ENCODE results near the gene POR.

DNA sequence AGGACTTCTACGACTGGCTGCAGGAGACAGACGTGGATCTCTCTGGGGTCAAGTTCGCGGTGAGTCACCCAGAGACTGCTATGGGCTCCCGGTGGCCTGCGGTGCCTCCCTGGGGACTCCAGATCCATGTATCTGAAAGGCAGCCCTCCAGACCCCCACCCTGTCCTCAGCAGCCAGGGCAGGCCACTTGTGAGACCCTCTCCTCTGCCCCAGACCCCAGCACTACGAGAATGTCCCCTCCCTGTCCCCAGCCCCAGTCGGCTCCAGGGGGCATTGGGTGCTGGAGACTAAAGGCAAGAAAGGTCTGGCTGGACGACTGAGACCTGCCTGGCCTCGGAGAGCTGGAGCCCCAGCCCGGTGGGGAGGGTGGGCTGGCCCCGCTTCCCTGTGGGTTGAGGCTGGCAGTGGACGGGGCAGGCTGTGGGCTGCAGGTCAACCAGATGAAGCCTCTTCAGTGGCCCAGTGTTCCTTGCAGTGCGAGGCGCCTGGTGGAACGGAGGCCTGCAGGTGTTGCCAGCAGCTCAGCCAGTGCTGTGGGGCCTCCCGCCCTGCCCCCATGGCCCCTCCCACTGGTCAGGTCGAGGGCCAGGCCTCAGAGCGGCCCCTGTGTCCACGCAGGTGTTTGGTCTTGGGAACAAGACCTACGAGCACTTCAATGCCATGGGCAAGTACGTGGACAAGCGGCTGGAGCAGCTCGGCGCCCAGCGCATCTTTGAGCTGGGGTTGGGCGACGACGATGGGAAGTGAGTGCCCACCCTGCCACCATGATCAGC, 65.7 kb downstream of the POR start:
- TF ChIP-seq, protein P1, sequence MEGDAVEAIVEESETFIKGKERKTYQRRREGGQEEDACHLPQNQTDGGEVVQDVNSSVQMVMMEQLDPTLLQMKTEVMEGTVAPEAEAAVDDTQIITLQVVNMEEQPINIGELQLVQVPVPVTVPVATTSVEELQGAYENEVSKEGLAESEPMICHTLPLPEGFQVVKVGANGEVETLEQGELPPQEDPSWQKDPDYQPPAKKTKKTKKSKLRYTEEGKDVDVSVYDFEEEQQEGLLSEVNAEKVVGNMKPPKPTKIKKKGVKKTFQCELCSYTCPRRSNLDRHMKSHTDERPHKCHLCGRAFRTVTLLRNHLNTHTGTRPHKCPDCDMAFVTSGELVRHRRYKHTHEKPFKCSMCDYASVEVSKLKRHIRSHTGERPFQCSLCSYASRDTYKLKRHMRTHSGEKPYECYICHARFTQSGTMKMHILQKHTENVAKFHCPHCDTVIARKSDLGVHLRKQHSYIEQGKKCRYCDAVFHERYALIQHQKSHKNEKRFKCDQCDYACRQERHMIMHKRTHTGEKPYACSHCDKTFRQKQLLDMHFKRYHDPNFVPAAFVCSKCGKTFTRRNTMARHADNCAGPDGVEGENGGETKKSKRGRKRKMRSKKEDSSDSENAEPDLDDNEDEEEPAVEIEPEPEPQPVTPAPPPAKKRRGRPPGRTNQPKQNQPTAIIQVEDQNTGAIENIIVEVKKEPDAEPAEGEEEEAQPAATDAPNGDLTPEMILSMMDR (IDR thresholded peaks at IDR 0.05) = no peak
- no peak for TF ChIP-seq POLR2A (IDR thresholded peaks at IDR 0.05)

All from heart left ventricle (tissue), 13 donors.